NCI-H2196 (cell line): ENCODE results near the gene CEP128.
"Not testable (repeated sequence)": the region's sequence is repeated elsewhere in the genome, so short reads cannot be mapped to it uniquely, and the experiment has no call there.

Experiments
- DNase-seq: peaks from one replicate; lab custom pipeline; 2025; ENCODE audit not compliant: unreplicated experiment; lab: John Stamatoyannopoulos, UW

Gene CEP128

DNA sequence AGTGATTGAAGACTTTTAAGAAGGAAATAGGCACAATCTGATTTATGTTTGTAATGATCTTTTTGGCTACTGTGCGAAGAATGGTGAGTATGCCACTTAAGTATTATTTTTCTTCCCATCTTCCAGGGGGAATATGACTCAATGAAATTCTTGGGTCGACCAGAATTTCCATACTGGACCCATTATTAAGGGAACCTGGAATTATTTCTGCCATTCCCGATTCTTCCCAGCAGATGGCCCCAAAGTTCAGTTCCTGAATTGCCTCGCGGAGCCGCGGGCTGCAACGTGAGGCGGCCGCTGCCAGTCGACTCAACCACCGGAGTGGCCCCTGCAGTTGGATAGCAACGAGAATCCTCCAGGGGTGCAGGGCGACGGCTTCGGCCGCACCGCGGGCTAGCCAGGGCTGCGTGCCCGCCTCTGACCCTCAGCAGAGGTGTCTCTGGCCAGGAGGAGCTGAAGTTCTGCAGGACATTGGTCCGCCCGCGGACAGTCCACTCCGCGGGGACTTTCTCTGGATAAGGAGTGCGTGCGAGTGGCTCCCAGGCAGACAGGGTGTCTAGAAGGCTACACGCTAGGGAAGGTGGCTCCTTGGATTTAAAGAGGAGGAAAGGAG, 13.3 kb upstream of the CEP128 start:
- peak; percentile 83 for DNase-seq

DNA sequence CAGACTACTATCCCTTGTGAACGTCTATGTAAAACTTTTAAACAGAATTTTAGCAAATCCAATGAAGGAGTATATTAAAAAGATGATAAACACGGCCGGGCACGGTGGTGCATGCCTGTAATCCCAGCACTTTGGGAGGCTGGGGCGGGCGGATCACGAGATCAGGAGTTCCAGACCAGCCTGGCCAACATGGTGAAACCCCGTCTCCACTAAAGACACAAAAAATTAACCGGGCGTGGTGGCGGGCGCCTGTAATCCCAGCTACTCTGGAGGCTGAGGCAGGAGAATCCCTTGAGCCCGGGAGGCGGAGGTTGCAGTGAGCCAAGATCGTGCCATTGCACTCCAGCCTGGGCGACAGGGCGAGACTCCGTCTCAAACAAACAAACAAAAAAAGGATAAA, 11.7 kb upstream of the CEP128 start:
- DNase-seq, result not testable (repeated sequence)

DNA sequence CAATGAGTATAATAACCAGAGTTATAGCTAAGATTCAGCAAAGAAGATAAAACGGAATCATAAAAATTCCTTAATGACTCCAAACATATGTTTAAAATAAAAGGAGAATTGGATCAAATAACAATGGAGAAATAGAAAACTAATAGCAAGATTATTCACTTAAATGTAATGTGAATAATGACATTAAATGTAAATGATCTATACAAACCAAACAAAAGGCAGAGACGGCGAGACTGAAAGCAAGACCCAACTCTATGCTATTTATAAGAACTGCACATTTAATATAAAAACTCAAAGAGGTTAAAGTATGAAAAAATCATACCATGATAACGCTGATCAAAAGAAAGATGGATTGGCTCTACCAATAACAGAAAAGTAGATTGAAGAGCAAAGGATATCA, 10.0 kb upstream of the CEP128 start:
- DNase-seq, result no peak

DNA sequence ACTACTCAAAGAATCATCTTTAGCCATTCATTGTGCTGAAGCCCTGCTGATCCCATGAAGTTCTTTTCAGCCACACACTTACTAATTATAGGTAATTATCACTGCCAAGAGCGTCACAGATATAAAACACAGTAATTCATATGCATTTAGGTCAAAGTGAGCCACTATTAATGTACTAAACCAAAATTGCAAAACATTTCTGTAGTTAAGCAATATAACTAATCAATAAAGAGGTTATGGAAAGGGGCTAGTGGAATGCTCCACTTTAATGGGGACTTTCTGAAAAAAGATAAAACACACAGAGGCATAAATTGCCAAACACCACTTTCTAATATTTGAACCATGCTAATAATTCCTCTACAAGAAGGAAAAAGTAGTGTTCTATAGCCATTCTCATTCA, 6.8 kb upstream of the CEP128 start:
- no peak for DNase-seq

DNA sequence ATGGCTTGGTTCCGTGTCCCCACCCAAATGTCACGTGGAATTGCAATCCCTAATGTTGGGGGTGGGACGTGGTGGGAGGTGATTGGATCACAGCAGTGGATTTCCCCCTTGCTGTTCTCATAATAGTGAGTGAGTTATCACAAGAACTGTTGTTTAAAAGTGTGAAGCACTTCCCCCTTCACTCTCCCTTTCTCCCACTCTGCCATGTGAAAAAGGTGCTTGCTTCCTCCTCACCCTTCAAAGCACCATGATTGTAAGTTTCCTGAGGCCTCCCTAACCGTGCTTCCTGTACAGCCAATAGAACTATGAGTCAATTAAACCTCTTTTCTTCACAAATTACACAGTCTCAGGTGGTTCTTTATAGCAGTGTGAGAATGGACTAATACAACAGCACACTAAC, 5.3 kb upstream of the CEP128 start:
- DNase-seq, result no peak

DNA sequence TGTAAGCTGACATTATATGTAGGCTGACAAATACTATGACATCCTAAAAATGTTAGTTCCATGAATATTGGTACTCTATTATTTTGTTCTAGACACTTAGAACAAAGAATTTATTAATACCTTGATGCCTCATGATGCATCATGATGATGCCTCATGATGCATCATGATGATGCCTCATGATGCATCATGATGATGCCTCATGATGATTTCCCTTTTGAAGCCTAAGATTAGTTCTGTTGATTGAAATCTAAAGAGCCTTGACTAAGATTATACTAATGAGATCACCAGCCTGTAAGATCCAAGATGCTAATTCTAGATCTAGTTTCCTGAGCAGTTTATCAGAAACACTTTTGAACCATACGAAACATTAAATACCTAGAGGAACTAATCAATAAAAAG, 4.6 kb upstream of the CEP128 start:
- no peak for DNase-seq

DNA sequence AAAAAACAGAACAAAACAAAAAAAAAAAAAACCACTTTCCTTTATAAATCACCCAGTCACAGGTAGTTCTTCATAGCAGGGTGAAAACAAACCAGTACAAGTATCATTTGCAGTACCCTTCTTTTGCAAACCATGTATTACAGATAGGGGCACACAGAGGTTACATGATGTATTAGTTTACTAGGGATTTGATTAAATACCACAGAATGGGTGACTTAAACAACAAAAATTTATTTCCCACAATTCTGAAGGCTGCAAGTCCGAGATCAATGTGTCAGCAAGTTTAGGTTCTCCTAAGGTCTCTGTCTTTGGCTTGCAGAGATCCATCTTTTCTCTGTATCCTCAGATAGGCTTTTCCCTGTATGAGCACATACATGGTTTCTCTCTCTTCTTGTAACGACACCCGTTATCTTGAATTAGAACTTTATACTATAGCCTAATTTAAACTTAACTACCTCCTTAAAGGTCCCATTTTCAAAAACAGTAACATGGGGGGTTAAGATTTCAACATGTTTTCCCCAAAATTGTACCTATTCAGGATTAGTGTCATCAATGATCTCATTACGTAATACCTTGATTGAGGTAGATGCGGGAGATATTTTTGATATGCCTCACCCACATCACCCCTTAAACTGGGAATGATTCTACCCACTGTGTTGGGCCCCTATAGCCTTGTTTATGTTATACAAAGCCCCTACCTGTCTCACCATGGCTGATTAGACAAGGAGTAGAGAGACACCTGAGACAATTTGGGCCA, 3.5 kb upstream of the CEP128 start:
- no peak for DNase-seq

DNA sequence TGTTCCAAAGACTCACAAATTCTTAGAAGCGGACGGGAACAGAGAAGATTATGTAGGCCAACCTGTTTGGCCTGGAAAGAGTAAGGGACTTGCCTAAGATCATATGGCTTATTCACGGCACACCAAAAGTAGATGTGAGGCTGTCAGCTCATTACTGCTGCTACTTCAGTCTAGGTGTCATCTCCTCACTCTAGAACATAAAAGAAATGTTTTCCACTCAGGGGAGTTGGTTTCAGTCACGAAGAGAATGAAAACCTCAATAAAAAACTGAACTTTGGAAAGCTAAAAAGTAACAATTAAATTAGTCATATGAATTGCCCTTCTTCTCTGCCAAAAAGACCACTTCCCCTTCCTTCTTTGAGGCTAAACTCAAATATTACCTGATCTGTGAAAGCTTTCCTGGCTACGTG, 658 bp upstream of the CEP128 start:
- DNase-seq, result no peak

DNA sequence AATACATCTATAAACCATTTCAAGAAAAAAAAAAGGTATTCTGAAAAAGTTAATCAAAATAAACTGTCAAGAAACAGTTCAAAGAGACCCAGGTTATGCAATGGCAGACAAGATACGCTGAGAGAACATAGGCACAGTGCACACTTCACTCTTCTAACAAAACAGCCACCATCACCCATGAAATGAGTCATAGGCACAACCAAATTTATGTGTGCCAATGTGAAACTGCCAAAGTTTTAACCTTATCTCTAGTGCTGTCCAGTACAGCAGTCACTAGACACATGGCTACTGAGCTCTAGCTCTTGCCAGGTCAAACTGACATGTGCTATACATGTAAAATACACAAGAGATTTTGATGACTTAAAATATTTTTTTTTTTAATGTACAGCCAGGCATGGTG, 1.4 kb downstream of the CEP128 start:
- no peak for DNase-seq

DNA sequence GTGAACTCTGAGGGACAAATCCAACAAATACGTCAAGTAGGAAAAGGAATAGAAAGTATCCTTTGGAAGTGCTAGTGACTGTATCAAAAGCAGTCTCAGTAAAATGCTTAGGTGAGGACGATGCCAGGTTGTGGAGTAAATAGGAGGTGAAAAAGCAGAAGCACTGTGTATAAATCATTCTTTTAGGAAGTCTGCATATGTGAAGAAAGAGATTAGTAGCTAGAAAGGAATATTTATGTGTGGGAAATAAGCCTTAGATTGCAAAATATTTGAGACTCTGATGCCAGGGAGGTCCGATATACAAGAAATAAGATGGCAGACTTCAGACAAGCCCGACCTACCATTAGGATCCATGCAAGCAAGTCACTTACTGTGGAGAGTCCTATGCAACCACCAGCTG, 7.9 kb downstream of the CEP128 start:
- DNase-seq, result no peak

DNA sequence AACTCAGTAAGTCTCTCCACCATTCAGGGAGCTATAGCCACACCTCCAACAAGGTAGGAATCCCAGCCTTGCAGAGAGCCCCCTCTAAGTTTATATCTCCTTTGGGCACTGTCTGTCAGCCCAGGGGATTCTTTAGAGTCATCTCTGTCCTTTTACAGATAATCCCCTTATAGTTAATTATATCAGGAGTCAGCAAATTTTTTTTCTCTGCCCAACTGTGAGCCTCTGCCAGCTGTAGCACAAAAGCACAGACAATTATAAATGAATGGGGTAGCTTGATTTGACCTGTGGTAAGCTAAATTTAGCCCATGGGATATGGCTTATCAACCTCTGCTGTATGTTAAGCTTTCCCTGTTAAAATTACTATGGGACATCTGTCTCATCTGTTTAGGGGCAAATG, 8.3 kb downstream of the CEP128 start:
- DNase-seq, result no peak

DNA sequence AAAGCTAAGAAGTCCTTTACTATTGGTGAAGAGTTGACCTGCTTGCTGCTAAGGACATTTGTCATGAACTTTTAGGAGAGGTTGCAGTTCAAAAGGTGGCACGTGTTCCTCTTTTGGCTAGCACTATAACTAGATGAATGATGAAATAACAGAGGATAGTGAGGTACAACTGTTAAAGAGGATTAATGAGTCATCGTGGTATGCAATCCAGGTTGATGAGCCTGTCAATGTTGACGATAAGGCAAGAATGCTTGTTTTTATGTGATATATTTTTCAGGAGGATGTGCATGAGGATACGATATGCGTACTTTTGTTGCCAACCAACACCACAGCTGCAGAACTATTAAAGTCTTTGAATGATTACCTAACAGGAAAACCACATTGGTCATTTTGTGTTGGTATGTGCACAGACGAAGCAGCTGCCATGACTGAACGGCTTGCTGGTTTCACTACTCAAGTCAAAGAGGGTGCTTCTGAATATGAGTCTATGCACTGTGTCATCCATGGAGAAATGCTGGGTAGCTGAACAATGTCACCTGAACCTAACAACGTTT, 10.6 kb downstream of the CEP128 start:
- DNase-seq, result no peak

DNA sequence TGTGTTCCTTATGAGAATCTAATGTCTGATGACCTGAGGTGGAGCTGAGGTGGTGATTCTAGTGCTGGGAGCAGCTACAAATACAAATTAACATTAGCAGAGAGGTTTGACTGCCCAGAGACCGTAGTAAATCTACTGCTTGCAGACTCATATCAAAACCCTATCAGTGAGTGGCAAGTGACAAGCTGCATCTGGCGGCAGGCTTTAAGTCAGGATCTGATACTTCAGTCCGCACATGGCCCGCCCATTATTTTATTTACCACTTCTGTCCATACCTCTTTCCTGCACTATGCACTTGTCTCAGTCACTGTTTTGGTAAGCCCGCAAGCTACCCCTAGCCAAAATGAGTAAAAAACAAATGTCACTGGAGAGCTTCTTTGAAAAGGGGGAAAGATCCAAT, 11.4 kb downstream of the CEP128 start:
- DNase-seq, result no peak

DNA sequence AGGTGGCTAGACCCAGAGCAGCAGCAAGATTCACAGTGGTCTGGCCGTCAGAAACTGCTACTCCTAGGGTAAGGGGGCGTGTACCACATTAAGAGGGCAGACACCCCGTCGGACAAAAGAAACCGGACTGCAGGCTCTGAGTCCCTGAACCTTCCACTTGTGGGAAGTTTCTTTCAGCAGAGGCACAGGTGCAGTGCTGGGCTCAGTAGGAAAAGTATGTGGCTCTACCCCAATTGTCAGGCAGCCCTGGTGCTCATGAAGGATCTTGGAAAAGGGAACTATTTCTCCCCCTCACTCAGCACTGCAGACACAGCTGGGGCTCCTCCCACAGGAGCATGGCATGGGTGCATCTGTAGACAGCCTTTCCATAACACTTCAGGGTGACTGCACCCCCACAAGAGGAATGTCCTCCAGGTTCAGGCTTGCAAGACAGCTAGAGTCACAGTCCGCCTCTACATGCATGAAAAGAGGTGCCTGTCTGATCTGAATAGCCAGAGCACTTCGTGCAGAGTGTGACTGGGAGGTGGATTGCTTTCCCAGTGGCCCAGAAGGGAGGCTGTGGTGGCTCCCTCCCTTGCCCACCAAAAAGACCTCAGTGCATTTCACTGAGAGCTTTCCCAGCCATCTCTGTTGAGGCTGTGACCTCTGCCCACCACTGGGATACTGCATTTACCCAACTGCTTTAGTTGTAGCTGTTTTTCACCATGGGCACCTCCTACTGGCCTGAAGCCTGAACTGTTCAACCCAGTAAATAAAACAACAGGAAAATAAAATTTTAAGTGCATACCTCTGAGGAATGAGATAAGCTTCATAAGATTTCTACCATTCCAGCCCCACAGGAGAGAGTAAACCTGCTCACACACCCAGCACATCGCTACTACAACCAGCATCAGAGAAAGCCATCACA, 14.2 kb downstream of the CEP128 start:
- no peak for DNase-seq

DNA sequence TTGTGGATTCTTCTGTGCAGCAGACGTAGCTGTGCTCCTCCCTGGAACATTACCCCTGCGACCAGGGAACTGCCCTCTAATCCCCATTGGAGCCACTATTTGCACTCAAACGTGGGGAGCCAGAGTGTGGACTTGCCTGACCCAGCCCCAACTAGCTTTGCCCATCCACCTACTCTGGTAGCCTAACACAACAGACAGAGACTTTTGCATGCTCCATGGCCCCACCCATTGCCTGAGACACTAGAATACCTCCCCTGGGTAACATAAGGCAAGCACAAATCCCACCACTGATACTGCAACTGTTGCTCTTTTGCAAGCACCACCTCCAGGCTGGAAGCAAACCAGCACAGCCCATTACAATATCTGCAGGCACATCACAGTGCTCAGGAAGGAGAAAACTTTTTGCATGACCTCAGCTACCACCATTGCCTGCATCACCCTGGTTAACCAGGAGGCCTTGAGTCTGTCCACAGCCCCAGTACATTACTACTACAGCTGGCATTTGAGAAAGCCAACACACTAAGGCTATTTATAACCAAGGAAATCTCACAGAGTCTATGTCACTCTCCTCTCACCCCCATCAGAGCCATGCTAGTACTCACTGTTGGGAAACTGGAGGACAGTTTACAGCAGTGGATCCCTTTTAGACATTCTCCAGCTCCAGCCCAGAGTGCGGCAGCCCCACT, 15.0 kb downstream of the CEP128 start:
- DNase-seq, result no peak

DNA sequence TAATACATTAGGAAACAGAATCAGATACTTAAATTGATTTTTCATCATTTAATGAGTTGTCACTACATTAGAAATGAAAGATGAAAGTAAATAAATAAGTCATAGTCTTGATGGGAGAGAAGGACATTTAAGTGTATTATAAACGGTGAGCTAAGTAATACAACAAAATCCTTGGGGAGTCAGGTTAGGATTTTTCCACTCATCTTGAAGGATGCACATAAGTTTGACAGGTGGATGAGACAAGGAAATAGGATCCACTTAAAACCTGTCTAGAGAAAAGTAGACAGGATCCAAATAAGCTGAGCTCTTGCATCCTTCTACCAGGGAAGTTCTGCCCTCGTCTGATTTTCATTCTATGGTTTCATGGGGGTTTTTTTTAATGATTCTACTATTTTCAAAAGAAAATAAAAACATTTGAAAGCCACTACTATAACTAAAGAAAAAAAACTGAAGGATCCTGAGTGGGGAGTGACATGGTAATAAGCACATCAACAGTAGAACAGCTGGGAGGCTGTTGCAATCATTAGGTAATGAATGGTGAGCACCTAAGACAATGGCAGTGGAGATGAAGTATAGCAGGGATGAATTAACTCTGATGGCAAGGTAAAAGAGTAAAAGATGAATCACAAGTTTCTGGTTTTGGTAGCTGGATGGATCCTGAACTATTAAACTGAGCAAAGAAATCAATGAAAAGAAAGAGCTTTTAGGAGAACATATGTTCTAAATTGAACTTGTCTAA, 17.0 kb downstream of the CEP128 start:
- no peak for DNase-seq

DNA sequence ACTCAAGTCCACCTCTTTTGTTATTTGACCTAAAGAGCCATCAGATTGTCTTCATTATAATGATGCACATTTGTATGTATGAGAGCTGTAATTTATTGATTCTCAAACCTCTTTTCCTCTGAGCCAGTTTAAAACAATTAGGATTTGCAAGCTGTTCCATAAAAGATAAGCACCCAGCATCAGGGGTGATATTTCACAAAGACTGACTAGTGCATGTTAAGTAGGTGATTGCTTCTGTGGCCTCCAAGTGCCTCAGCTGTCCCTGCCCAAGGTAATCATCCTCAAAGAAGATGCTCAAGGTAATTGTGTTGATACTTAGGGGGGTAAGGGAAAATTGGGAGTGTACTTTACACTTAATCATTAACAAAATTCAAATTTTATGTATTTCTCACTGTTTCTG, 18.2 kb downstream of the CEP128 start:
- DNase-seq, result no peak

DNA sequence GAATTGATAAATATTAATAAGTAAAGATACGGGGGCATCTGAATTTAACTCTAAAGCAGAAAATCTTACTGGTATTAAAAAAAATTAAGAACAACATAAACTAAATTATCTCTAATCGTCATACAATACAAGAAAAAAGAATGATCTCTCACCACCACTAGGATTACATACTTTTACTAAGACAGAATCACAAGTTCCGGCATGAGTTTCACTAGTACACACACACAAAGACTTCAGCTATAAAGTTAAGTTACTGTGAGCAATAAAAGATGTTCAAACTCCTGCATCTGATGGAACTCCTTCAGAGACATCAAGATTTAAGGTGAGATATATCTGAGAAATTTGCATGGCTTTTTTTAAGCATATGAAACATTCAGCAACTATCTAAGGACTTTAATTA, 21.9 kb downstream of the CEP128 start:
- DNase-seq, result no peak

DNA sequence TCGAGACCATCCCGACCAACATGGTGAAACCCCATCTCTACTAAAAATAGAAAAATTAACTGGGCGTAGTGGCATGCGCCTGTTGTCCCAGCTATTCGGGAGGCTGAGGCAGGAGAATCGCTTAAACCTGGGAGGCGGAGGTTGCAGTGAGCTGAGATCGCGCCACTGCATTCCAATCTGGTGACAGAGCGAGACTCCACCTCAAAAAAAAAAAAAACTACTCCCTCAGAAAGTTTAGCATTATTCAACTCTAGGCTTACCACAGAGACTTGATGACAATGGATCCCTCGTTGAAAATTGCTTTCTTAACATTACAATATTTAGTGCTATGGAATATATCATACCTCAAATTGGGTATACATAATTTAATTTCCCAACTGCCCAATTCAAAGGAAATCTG, 29.5 kb downstream of the CEP128 start:
- not testable (repeated sequence) for DNase-seq

DNA sequence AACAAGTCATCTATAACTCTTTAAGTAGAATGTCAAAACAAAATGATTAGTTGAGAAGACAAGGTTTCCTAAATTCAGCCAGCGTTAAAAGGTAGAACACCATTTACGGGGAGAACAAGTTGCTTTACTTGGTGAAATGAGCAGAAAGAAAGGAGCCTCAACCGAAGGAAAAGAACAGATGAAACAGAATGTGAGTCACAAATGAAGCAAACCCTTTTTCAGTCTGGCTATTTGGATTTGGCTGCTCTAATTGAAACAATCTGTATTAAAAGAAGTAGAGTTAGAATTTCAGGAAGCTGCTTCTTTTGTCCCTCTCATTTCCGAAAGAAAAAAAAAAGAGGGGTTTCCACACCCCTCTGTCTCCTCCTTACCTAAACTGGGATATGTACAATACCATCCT, 34.6 kb downstream of the CEP128 start:
- no peak for DNase-seq
